Right lobe of liver (tissue), 4 donors: Measurements from ENCODE around the gene CACNA2D3.

Source experiments
- POLR2A ChIP-seq: fragments of 450-650 bp; IDR thresholded peaks from one replicate; pipeline ENCODE4 v1.6.1; 2017; ENCODE audit warnings: antibody characterized with exemption, mild to moderate bottlenecking
- TF ChIP-seq, protein P1 (sequence below), 4 donors: fragments of 200-600 bp in 3 of 4; fragments of 450-650 bp in 1 of 4; IDR thresholded peaks; one replicate each; pipeline versions ENCODE4 v1.5.1 to v1.8.0; 2016 to 2022; ENCODE audit warnings: antibody characterized with exemption in 4 of 4, mild to moderate bottlenecking in 2 of 4
- donor health status: DM: no; HTN: no; CAD: no.
- donor health status: DM: no; HTN: no; CAD: no.
- donor health status: DM: no; HTN: yes; CAD: no.

DNA sequence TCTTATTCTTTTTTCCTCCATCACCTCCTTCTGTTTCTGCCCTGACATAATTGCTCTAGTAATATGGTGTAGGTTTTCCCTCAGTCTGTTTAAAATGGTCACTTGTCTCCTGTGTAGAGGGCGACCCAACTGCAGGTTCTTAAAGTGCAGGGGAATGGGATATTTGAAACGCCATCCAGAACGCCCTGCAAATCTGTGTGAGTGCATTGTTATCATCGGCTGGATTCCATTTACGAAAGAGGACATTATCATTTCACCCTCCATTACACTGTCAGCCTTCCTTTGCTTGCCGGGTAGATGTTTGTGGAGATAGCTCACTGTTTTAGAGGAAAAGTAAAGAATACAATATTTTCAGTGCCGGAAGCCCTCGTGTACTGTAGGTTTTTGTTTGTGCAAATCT is 451.5 kb downstream of the CACNA2D3 start:
- TF ChIP-seq, protein P1, sequence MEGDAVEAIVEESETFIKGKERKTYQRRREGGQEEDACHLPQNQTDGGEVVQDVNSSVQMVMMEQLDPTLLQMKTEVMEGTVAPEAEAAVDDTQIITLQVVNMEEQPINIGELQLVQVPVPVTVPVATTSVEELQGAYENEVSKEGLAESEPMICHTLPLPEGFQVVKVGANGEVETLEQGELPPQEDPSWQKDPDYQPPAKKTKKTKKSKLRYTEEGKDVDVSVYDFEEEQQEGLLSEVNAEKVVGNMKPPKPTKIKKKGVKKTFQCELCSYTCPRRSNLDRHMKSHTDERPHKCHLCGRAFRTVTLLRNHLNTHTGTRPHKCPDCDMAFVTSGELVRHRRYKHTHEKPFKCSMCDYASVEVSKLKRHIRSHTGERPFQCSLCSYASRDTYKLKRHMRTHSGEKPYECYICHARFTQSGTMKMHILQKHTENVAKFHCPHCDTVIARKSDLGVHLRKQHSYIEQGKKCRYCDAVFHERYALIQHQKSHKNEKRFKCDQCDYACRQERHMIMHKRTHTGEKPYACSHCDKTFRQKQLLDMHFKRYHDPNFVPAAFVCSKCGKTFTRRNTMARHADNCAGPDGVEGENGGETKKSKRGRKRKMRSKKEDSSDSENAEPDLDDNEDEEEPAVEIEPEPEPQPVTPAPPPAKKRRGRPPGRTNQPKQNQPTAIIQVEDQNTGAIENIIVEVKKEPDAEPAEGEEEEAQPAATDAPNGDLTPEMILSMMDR (IDR thresholded peaks at IDR 0.05) = no peak
- TF ChIP-seq POLR2A = no peak
